OCI-LY1 (cell line): ENCODE measurements around the gene PPIP5K2.

Experiments used
- EZH2 ChIP-seq: fragments of 200-600 bp; sonication (generic), shearing (Covaris generic); IDR thresholded peaks from 2 replicates; pipeline ENCODE4 v1.8.0; 2017; ENCODE audit warnings: borderline replicate concordance, mixed run types, mild to moderate bottlenecking, antibody characterized with exemption, low read length, moderate library complexity, mixed read lengths
- TF ChIP-seq, protein P1 (sequence below): fragments of 200-600 bp; sonication (generic), shearing (Covaris generic); IDR thresholded peaks from 2 replicates; pipeline ENCODE4 v1.5.1; 2017; ENCODE audit warnings: mild to moderate bottlenecking, antibody characterized with exemption, low read length, moderate library complexity, mixed read lengths

DNA sequence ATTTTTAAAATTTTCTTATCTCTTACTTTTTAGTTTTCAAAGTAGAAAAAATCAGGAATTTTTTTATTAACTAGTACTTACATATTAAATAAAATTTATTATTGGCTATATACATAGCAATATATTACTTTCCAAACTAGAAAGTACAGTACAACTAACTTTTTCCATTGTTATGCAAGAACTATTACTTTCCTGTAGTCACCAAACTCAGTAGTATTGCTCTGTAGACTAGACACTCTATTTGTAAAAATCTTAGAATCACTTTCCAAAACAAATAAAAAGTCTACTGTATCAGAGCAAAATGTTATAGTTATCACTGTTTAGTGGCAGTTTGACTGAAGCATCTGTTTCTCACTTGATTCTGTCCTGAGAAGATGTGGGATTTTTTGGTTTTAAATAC is 83.1 kb downstream of the PPIP5K2 start:
- TF ChIP-seq, protein P1, sequence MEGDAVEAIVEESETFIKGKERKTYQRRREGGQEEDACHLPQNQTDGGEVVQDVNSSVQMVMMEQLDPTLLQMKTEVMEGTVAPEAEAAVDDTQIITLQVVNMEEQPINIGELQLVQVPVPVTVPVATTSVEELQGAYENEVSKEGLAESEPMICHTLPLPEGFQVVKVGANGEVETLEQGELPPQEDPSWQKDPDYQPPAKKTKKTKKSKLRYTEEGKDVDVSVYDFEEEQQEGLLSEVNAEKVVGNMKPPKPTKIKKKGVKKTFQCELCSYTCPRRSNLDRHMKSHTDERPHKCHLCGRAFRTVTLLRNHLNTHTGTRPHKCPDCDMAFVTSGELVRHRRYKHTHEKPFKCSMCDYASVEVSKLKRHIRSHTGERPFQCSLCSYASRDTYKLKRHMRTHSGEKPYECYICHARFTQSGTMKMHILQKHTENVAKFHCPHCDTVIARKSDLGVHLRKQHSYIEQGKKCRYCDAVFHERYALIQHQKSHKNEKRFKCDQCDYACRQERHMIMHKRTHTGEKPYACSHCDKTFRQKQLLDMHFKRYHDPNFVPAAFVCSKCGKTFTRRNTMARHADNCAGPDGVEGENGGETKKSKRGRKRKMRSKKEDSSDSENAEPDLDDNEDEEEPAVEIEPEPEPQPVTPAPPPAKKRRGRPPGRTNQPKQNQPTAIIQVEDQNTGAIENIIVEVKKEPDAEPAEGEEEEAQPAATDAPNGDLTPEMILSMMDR = no peak
- TF ChIP-seq EZH2 = no peak
